Measurements from ENCODE around the gene TRAPPC12. TPM values are rescaled to one million over a fixed set of nuclear protein-coding genes. Genes with fewer than 3 reads are reported as not detected.

The TRAPPC12 gene
- total RNA-seq, 4 donors from 2014 or later = 125 to 157 (median 145) TPM

DNA sequence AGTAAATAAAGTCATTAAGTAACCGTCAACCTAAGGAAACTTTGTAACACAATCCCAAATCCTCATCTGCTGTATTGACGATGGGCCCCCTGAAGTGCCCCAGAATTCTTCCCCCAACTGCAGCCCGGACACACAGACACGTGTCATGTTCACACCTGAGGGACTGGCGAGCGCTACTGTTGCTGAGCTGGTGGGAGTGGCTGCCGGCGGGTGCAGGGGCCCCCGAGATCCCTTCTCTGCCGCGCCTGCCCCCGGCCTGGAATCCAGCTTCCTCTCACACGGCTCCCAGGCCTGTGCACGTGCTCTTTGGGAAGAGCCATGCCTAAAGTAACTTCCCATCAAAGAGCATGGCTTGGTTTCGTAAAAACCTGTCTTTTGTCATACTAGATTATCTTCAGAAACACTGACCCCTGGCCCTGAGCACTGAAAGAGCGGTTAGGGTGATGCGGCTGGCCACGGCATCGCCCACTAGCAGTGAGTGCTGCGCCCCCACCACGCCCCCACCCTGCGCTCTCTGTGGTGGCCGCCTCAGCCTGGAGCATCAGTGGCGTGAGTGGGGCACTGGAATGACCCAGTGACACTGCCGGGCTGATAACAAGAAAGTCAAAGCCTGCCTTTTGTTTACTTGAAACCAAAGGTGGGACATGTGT, 83.8 kb downstream of the TRAPPC12 start:
- Histone ChIP-seq H3K4me3 (no peak overlapping the region), H3K27ac (peak overlapping the region in 2 of 4 donors; percentile 49 to 95), H3K36me3 (peaks cover 0 to 64% (median 0%) of the 10 kb centered on the region in 3 donors), H3K27me3 (no peaks in the 10 kb centered on the region), H3K9me3 (no peaks in the 10 kb centered on the region), H3K4me1 (peaks cover 0 to 45% (median 19%) of the 10 kb centered on the region in 4 donors)
- WGBS, 2 donors = 82 to 85% methylated on average over 25 of the region's 25 CpGs
- peak in 1 of 2 donors; percentile 9 for DNase-seq (ENCODE audit: low spot score in 2 of 2)
- TF ChIP-seq POLR2A (IDR thresholded peaks at IDR 0.05) (no peak), EP300 (IDR thresholded peaks at IDR 0.05) (no peak)
- TF ChIP-seq, protein P1, sequence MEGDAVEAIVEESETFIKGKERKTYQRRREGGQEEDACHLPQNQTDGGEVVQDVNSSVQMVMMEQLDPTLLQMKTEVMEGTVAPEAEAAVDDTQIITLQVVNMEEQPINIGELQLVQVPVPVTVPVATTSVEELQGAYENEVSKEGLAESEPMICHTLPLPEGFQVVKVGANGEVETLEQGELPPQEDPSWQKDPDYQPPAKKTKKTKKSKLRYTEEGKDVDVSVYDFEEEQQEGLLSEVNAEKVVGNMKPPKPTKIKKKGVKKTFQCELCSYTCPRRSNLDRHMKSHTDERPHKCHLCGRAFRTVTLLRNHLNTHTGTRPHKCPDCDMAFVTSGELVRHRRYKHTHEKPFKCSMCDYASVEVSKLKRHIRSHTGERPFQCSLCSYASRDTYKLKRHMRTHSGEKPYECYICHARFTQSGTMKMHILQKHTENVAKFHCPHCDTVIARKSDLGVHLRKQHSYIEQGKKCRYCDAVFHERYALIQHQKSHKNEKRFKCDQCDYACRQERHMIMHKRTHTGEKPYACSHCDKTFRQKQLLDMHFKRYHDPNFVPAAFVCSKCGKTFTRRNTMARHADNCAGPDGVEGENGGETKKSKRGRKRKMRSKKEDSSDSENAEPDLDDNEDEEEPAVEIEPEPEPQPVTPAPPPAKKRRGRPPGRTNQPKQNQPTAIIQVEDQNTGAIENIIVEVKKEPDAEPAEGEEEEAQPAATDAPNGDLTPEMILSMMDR (IDR thresholded peaks at IDR 0.05) = no peak

DNA sequence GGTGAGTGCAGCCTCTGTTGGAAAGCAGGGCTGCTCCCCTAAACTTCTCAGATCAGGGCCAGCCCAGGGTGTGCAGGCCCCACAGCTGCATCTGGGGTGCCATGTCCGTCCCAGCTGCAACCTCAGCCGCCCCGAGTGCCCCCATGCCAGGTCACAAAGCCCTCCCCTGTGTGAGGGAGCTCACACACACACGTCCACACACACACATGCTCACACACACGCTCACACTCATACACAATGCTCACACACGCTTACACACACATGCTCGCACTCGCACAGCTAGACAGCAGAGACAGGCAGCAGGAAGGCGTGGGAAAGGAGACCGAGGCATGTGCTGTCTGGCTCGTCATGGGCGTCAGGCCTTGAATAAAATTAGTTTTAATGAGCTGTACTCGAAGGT, 84.5 kb downstream of the TRAPPC12 start:
- Histone ChIP-seq H3K9me3 (no peaks in the 10 kb centered on the region), H3K4me1 (peaks cover 0 to 52% (median 21%) of the 10 kb centered on the region in 4 donors), H3K4me3 (no peak overlapping the region), H3K27me3 (no peaks in the 10 kb centered on the region), H3K36me3 (peaks cover 0 to 67% (median 0%) of the 10 kb centered on the region in 3 donors), H3K27ac (peak overlapping the region in 2 of 4 donors; percentile 87 to 95)
- no peak for TF ChIP-seq EP300 (IDR thresholded peaks at IDR 0.05)
- TF ChIP-seq POLR2A (IDR thresholded peaks at IDR 0.05) = no peak
- TF ChIP-seq, protein P1 (IDR thresholded peaks at IDR 0.05) = no peak
- 90 to 91% methylated on average over 12 to 13 of the region's 13 CpGs for WGBS, 2 donors
- peak in 1 of 2 donors; percentile 4 for DNase-seq (ENCODE audit: low spot score in 2 of 2)

DNA sequence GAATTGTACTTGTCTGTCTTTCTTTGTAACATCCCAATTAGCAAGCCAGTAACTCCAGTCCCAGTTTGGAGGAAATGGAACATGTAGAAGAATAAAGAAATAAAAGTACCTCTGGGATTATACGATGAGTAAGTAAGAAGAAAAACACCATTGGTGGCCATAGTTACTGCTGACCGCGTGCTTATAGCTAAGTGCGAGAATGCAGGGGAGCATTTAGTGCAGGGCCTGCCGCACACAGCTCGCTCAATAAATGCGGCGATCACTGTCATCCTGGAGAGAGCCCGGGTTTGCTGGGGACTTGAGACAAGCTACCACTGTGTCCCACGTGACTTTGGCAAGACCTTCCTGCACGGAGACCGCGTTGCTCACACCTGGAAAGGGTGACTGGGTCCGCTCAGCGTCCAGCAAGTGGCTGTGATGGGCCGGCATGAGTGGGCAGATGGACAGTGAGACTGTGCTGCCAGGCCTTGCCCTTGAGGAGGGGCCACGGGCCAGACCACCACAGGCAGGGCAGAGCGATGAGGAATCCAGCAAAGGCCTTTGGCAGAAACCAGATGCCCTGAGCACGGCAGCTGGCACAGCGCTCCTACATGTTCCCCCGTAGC, 85.0 kb downstream of the TRAPPC12 start:
- Histone ChIP-seq H3K36me3 (peaks cover 0 to 72% (median 0%) of the 10 kb centered on the region in 3 donors), H3K4me1 (peaks cover 4 to 56% (median 26%) of the 10 kb centered on the region in 4 donors), H3K27ac (peak overlapping the region in 2 of 4 donors; percentile 87 to 95), H3K4me3 (no peak overlapping the region), H3K9me3 (no peaks in the 10 kb centered on the region), H3K27me3 (no peaks in the 10 kb centered on the region)
- TF ChIP-seq, protein P1 (IDR thresholded peaks at IDR 0.05) = no peak
- 92 to 93% methylated on average over 21 of the region's 21 CpGs for WGBS, 2 donors
- peak in 1 of 2 donors; percentile 11 for DNase-seq (ENCODE audit: low spot score in 2 of 2)

DNA sequence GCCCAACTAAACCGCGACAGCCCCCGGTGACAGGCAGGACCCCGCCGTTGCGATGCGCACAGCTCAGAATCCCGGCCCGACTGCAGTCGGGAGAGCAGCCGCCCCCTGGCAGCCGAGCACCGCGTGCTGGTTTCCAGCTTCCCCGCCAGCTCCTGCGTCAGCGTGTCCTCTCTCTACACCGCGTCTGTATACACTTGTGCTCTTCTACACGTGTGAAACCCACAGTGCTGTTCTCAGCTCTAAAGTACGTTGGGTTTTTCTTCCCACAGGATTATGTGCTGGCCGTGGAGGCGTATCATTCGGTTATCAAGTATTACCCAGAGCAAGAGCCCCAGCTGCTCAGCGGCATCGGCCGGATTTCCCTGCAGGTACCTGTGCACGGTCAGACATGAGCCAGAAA, 85.8 kb downstream of the TRAPPC12 start:
- DNase-seq (ENCODE audit: low spot score in 2 of 2) = peak in 1 of 2 donors; percentile 11
- TF ChIP-seq, protein P1 (IDR thresholded peaks at IDR 0.05) = no peak
- no peak for TF ChIP-seq EP300 (IDR thresholded peaks at IDR 0.05)
- no peak overlapping the region for H3K4me3 ChIP-seq
- H3K36me3 ChIP-seq = peaks cover 0 to 72% (median 0%) of the 10 kb centered on the region in 3 donors
- H3K4me1 ChIP-seq = peaks cover 6 to 61% (median 30%) of the 10 kb centered on the region in 4 donors
- no peaks in the 10 kb centered on the region for H3K27me3 ChIP-seq
- H3K27ac ChIP-seq = peak overlapping the region; percentile 64 to 95 (median 82)
- no peaks in the 10 kb centered on the region for H3K9me3 ChIP-seq
- 86 to 90% methylated on average over 28 of the region's 28 CpGs for WGBS, 2 donors

DNA sequence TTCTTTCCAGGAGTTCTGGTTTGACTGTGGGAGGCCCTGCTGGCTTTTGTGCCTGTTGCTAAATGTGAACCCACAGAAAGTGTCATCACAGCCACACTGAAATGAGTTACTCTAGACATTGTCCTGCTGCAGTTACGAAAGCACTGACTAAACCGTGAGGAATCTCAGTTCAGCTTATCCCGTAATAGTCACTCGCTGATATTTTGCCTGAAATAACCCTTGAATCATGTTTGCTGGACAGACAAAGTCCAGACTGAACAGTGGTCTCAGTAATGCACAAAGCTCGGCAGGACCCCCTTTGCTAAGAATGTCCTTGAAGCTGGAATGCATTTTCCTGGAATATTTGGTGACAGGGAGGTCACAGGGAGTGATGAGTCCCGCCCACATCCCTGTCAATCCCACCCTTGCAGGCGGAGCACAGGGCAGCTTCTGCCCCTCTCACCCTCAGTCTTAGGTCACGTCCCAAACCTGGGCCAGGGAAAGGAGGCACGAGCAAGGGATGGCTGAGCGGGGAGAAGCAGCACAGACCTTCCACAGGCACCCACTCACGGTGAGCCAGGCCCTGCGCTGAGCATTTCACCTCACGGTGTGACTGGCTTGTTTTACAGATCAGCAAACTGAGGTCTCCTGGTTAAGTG, 86.5 kb downstream of the TRAPPC12 start:
- H3K27me3 ChIP-seq = no peaks in the 10 kb centered on the region
- peak overlapping the region; percentile 65 to 95 (median 82) for H3K27ac ChIP-seq
- no peaks in the 10 kb centered on the region for H3K9me3 ChIP-seq
- no peak for DNase-seq (ENCODE audit: low spot score in 2 of 2)
- H3K36me3 ChIP-seq = peaks cover 0 to 68% (median 0%) of the 10 kb centered on the region in 3 donors
- TF ChIP-seq POLR2A (IDR thresholded peaks at IDR 0.05) = no peak
- TF ChIP-seq EP300 (IDR thresholded peaks at IDR 0.05) = peak; percentile 33 to 76
- 57 to 72% methylated on average over 11 to 13 of the region's 13 CpGs for WGBS, 2 donors
- no peak overlapping the region for H3K4me3 ChIP-seq
- peaks cover 6 to 65% (median 35%) of the 10 kb centered on the region in 4 donors for H3K4me1 ChIP-seq

All from tibial nerve (tissue), 4 donors.